MG63 (cell line): ENCODE results near the gene ADGRB3. TPM values are rescaled to one million over a fixed set of nuclear protein-coding genes. Genes with fewer than 3 reads are reported as not detected.

Experiments used
- DNase-seq: peaks from one replicate; pipeline ENCODE4 v3.0.0-alpha.2; 2020
- H3K27me3 ChIP-seq: fragments of 250-450 bp; sonication (Bioruptor Pico); 2 replicates; pipeline ENCODE4 v1.5.1; 2020; ENCODE audit warnings: mild to moderate bottlenecking, moderate library complexity
- H3K36me3 ChIP-seq: fragments of 250-450 bp; sonication (Bioruptor Pico); 2 replicates; pipeline ENCODE4 v1.5.1; 2020; ENCODE audit warnings: mild to moderate bottlenecking, moderate library complexity
- H3K4me3 ChIP-seq: fragments of 250-450 bp; sonication (Bioruptor Pico); 2 replicates; pipeline ENCODE4 v1.5.1; 2020; ENCODE audit warnings: mild to moderate bottlenecking, moderate library complexity
- H3K9me3 ChIP-seq: fragments of 250-450 bp; sonication (Bioruptor Pico); 2 replicates; pipeline ENCODE4 v1.5.1; 2020; ENCODE audit warnings: mild to moderate bottlenecking, moderate library complexity
- total RNA-seq: library from RNA; depleted of rRNA; stranded (reverse); fragments of >200 nt; shearing (Covaris generic); gene quantifications from 2 replicates; pipeline ENCODE4 v1.2.3, GENCODE V29; 2014; ENCODE audit warnings: low replicate concordance

The ADGRB3 gene
- total RNA-seq, 1 experiment from 2014 or later: not detected

- Histone ChIP-seq H3K9me3 (no peaks in the 10 kb centered on the region), H3K4me3 (no peak overlapping the region), H3K36me3 (no peaks in the 10 kb centered on the region), H3K27me3 (no peaks in the 10 kb centered on the region)
- DNase-seq: no peak
These were observed 731.7 kb downstream of the ADGRB3 start for GRCh38 chr6:69366831-69367230.

GRCh38 chr6:69368613-69369012 lies 733.5 kb downstream of the ADGRB3 start:
- Histone ChIP-seq H3K4me3 (no peak overlapping the region), H3K9me3 (no peaks in the 10 kb centered on the region), H3K27me3 (no peaks in the 10 kb centered on the region), H3K36me3 (no peaks in the 10 kb centered on the region)
- no peak for DNase-seq

- DNase-seq: no peak
- no peaks in the 10 kb centered on the region for H3K36me3 ChIP-seq
- no peak overlapping the region for H3K4me3 ChIP-seq
- no peaks in the 10 kb centered on the region for H3K27me3 ChIP-seq
- H3K9me3 ChIP-seq: no peaks in the 10 kb centered on the region
These were observed 735.7 kb downstream of the ADGRB3 start for GRCh38 chr6:69370763-69371162.

- H3K4me3 ChIP-seq: no peak overlapping the region
- H3K27me3 ChIP-seq: no peaks in the 10 kb centered on the region
- DNase-seq: no peak
- H3K36me3 ChIP-seq: no peaks in the 10 kb centered on the region
- no peaks in the 10 kb centered on the region for H3K9me3 ChIP-seq
These were observed 743.2 kb downstream of the ADGRB3 start for GRCh38 chr6:69378326-69378725.

GRCh38 chr6:69379518-69379917 lies 744.4 kb downstream of the ADGRB3 start:
- Histone ChIP-seq H3K4me3 (no peak overlapping the region), H3K36me3 (no peaks in the 10 kb centered on the region), H3K9me3 (no peaks in the 10 kb centered on the region), H3K27me3 (no peaks in the 10 kb centered on the region)
- no peak for DNase-seq

- Histone ChIP-seq H3K27me3 (no peaks in the 10 kb centered on the region), H3K36me3 (no peaks in the 10 kb centered on the region)
- DNase-seq: no peak
These were observed 748.5 kb downstream of the ADGRB3 start for GRCh38 chr6:69383627-69384026.

GRCh38 chr6:69386426-69386825 lies 751.3 kb downstream of the ADGRB3 start:
- DNase-seq: no peak
- H3K36me3 ChIP-seq: no peaks in the 10 kb centered on the region
- H3K4me3 ChIP-seq: no peak overlapping the region
- H3K9me3 ChIP-seq: no peaks in the 10 kb centered on the region
- no peaks in the 10 kb centered on the region for H3K27me3 ChIP-seq

More at GRCh38 chr6:69383627-69384026, 748.5 kb downstream of the ADGRB3 start:
- Histone ChIP-seq H3K9me3 (no peaks in the 10 kb centered on the region), H3K4me3 (no peak overlapping the region)

- no peaks in the 10 kb centered on the region for H3K27me3 ChIP-seq
- no peaks in the 10 kb centered on the region for H3K9me3 ChIP-seq
- no peak overlapping the region for H3K4me3 ChIP-seq
- no peaks in the 10 kb centered on the region for H3K36me3 ChIP-seq
- DNase-seq: no peak
These were observed 755.0 kb downstream of the ADGRB3 start for GRCh38 chr6:69390125-69390524.

- Histone ChIP-seq H3K36me3 (no peaks in the 10 kb centered on the region), H3K9me3 (no peaks in the 10 kb centered on the region), H3K4me3 (no peak overlapping the region), H3K27me3 (no peaks in the 10 kb centered on the region)
- no peak for DNase-seq
These were observed 756.0 kb downstream of the ADGRB3 start for GRCh38 chr6:69391106-69391505.

- Histone ChIP-seq H3K27me3 (no peaks in the 10 kb centered on the region), H3K4me3 (no peak overlapping the region), H3K9me3 (no peaks in the 10 kb centered on the region), H3K36me3 (no peaks in the 10 kb centered on the region)
- no peak for DNase-seq
These were observed 757.7 kb downstream of the ADGRB3 start for GRCh38 chr6:69392745-69393144.

- DNase-seq: no peak
- no peaks in the 10 kb centered on the region for H3K9me3 ChIP-seq
- H3K36me3 ChIP-seq: no peaks in the 10 kb centered on the region
- H3K4me3 ChIP-seq: no peak overlapping the region
- no peaks in the 10 kb centered on the region for H3K27me3 ChIP-seq
These were observed 763.2 kb downstream of the ADGRB3 start for GRCh38 chr6:69398311-69398710.

GRCh38 chr6:69398729-69399128 lies 763.6 kb downstream of the ADGRB3 start:
- Histone ChIP-seq H3K4me3 (no peak overlapping the region), H3K9me3 (no peaks in the 10 kb centered on the region), H3K36me3 (no peaks in the 10 kb centered on the region), H3K27me3 (no peaks in the 10 kb centered on the region)
- peak; percentile 15 for DNase-seq

- no peak for DNase-seq
- no peaks in the 10 kb centered on the region for H3K9me3 ChIP-seq
- no peak overlapping the region for H3K4me3 ChIP-seq
- H3K27me3 ChIP-seq: no peaks in the 10 kb centered on the region
- H3K36me3 ChIP-seq: no peaks in the 10 kb centered on the region
These were observed 773.8 kb downstream of the ADGRB3 start for GRCh38 chr6:69408886-69409285.

- Histone ChIP-seq H3K36me3 (no peaks in the 10 kb centered on the region), H3K9me3 (no peaks in the 10 kb centered on the region), H3K27me3 (no peaks in the 10 kb centered on the region), H3K4me3 (no peak overlapping the region)
- DNase-seq: peak; percentile 48
These were observed 781.7 kb downstream of the ADGRB3 start for GRCh38 chr6:69416776-69417175.

GRCh38 chr6:69421269-69421668 lies 786.2 kb downstream of the ADGRB3 start:
- Histone ChIP-seq H3K27me3 (no peaks in the 10 kb centered on the region), H3K4me3 (no peak overlapping the region), H3K9me3 (no peaks in the 10 kb centered on the region), H3K36me3 (no peaks in the 10 kb centered on the region)
- no peak for DNase-seq

- Histone ChIP-seq H3K9me3 (no peaks in the 10 kb centered on the region), H3K36me3 (no peaks in the 10 kb centered on the region), H3K27me3 (no peaks in the 10 kb centered on the region), H3K4me3 (no peak overlapping the region)
- DNase-seq: no peak
These were observed 786.9 kb downstream of the ADGRB3 start for GRCh38 chr6:69422020-69422419.

GRCh38 chr6:69422475-69422874 lies 787.4 kb downstream of the ADGRB3 start:
- Histone ChIP-seq H3K4me3 (no peak overlapping the region), H3K9me3 (no peaks in the 10 kb centered on the region), H3K36me3 (no peaks in the 10 kb centered on the region), H3K27me3 (no peaks in the 10 kb centered on the region)
- no peak for DNase-seq

- no peak for DNase-seq
These were observed 788.7 kb downstream of the ADGRB3 start for GRCh38 chr6:69423785-69424184.

GRCh38 chr6:69424581-69424980 lies 789.5 kb downstream of the ADGRB3 start:
- Histone ChIP-seq H3K36me3 (no peaks in the 10 kb centered on the region), H3K9me3 (no peaks in the 10 kb centered on the region), H3K4me3 (no peak overlapping the region), H3K27me3 (no peaks in the 10 kb centered on the region)
- no peak for DNase-seq

More at GRCh38 chr6:69423785-69424184, 788.7 kb downstream of the ADGRB3 start:
- H3K36me3 ChIP-seq: no peaks in the 10 kb centered on the region
- H3K9me3 ChIP-seq: no peaks in the 10 kb centered on the region
- no peaks in the 10 kb centered on the region for H3K27me3 ChIP-seq
- no peak overlapping the region for H3K4me3 ChIP-seq
